Body of pancreas (tissue), 4 donors: ENCODE data around the gene SBK1.

ENCODE experiments used
- CTCF ChIP-seq, 7 experiments: fragments of 450-650 bp in 4 of 7; fragments of 200-600 bp in 3 of 7; sonication (generic) in 3 of 7; IDR thresholded peaks; one replicate each; pipeline ENCODE4 v1.5.1; 2016 to 2019; ENCODE audit warnings: antibody characterized with exemption in 7 of 7
- POLR2A ChIP-seq, 3 donors: fragments of 450-650 bp; IDR thresholded peaks; one replicate each; pipeline ENCODE4 v1.6.1; 2016; ENCODE audit warnings: antibody characterized with exemption in 3 of 3, mild to moderate bottlenecking in 2 of 3

- TF ChIP-seq CTCF (IDR thresholded peaks at IDR 0.05): no peak
- TF ChIP-seq POLR2A (IDR thresholded peaks at IDR 0.05): no peak
Measured at GRCh38 chr16:28291651-28292626, at the start of gene SBK1.
